ENCODE data around the gene DAO. TPM values are rescaled to one million over a fixed set of nuclear protein-coding genes. Genes with fewer than 3 reads are reported as not detected.
"Not testable (repeated sequence)": the region's sequence is repeated elsewhere in the genome, so short reads cannot be mapped to it uniquely, and the experiment has no call there.

DAO gene
- total RNA-seq, 1 experiment from 2014 or later, result not detected

DNA sequence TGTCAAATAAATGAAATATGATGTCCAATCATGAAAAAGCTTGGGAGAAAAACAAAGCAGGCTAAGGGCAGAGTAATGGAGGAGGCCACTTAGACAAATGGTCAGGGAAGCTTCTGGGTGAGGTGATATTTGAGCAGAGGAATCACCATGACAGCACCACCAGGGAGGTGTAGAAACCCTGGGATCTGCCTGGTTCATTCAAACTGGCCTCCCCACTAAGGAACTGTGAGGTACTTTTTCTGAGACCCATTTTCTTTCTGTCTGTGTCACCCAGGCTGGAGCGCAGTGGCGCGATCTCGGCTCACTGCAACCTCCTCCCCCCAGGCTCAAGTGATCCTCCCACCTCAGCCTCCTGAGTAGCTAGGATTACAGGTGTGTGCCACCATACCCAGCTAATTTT is 14.7 kb upstream of the DAO start:
- H3K27me3 ChIP-seq (ENCODE audit: insufficient read depth, low read depth), result no peaks in the 10 kb centered on the region
- no peak overlapping the region for H3K27ac ChIP-seq
- H3K4me2 ChIP-seq, result no peak overlapping the region
- no peak for TF ChIP-seq EZH2 (IDR thresholded peaks at IDR 0.05; ENCODE audit: low read depth)
- TF ChIP-seq, protein P1, sequence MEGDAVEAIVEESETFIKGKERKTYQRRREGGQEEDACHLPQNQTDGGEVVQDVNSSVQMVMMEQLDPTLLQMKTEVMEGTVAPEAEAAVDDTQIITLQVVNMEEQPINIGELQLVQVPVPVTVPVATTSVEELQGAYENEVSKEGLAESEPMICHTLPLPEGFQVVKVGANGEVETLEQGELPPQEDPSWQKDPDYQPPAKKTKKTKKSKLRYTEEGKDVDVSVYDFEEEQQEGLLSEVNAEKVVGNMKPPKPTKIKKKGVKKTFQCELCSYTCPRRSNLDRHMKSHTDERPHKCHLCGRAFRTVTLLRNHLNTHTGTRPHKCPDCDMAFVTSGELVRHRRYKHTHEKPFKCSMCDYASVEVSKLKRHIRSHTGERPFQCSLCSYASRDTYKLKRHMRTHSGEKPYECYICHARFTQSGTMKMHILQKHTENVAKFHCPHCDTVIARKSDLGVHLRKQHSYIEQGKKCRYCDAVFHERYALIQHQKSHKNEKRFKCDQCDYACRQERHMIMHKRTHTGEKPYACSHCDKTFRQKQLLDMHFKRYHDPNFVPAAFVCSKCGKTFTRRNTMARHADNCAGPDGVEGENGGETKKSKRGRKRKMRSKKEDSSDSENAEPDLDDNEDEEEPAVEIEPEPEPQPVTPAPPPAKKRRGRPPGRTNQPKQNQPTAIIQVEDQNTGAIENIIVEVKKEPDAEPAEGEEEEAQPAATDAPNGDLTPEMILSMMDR (conservative IDR thresholded peaks at IDR 0.05), result no peak
- H4K20me1 ChIP-seq (ENCODE audit: insufficient read depth), result no peaks in the 10 kb centered on the region
- ChIA-PET POLR2A (ENCODE audit: unreplicated experiment) (no interaction called here), CTCF (no interaction called here)
- H3K4me3 ChIP-seq, result no peak overlapping the region
- H3F3A ChIP-seq (ENCODE audit: insufficient read depth, low read depth), result no peaks in the 10 kb centered on the region
- no peaks in the 10 kb centered on the region for H3K36me3 ChIP-seq (ENCODE audit: low read depth)
- no peaks in the 10 kb centered on the region for H3K79me2 ChIP-seq (ENCODE audit: low read depth)
- no peak overlapping the region for H2AFZ ChIP-seq
- intact Hi-C loops (cut with micrococcal nuclease; ENCODE audit: unreplicated experiment), result no loop called here
- H3K9me2 ChIP-seq (ENCODE audit: insufficient read depth), result no peaks in the 10 kb centered on the region
- no peak for DNase-seq
- H3K4me1 ChIP-seq (replicated peaks; ENCODE audit: insufficient read depth), result no peaks in the 10 kb centered on the region
- BruUV-seq (replicated peaks), result no TSS peak
- H3K9me3 ChIP-seq (ENCODE audit: insufficient read depth, low read depth), result no peaks in the 10 kb centered on the region

- CTCF ChIA-PET; BruUV-seq (replicated peaks); intact Hi-C loops (cut with micrococcal nuclease; ENCODE audit: unreplicated experiment); H3K27me3 ChIP-seq (ENCODE audit: insufficient read depth, low read depth); H3K9me2 ChIP-seq (ENCODE audit: insufficient read depth); H3K79me2 ChIP-seq (ENCODE audit: low read depth); H3F3A ChIP-seq (ENCODE audit: insufficient read depth, low read depth); H3K36me3 ChIP-seq (ENCODE audit: low read depth); POLR2A ChIA-PET (ENCODE audit: unreplicated experiment); DNase-seq; H4K20me1 ChIP-seq (ENCODE audit: insufficient read depth); H3K27ac ChIP-seq; H3K4me1 ChIP-seq (replicated peaks; ENCODE audit: insufficient read depth); H3K4me2 ChIP-seq; H2AFZ ChIP-seq; H3K4me3 ChIP-seq; H3K9me3 ChIP-seq (ENCODE audit: insufficient read depth, low read depth): not testable (repeated sequence)
Measured at GRCh38 chr12:108866083-108866482, 13.8 kb upstream of the DAO start.

GRCh38 chr12:108868781-108869180 is 11.1 kb upstream of the DAO start:
- Histone ChIP-seq H3K36me3 (ENCODE audit: low read depth) (no peaks in the 10 kb centered on the region), H3K4me1 (replicated peaks; ENCODE audit: insufficient read depth) (no peaks in the 10 kb centered on the region), H3K4me3 (no peak overlapping the region), H3K9me2 (ENCODE audit: insufficient read depth) (no peaks in the 10 kb centered on the region), H3K9me3 (ENCODE audit: insufficient read depth, low read depth) (no peaks in the 10 kb centered on the region), H3K27ac (no peak overlapping the region), H3K27me3 (ENCODE audit: insufficient read depth, low read depth) (no peaks in the 10 kb centered on the region), H3K4me2 (no peak overlapping the region), H2AFZ (no peak overlapping the region), H3F3A (ENCODE audit: insufficient read depth, low read depth) (no peaks in the 10 kb centered on the region), H4K20me1 (ENCODE audit: insufficient read depth) (no peaks in the 10 kb centered on the region), H3K79me2 (ENCODE audit: low read depth) (no peaks in the 10 kb centered on the region)
- ChIA-PET CTCF (interaction anchor here (0.6 kb wide), 1 partner anchor 950 kb away, joined by 8 read pairs; no protein-coding TSS in a partner anchor), POLR2A (ENCODE audit: unreplicated experiment) (no interaction called here)
- intact Hi-C loops (cut with micrococcal nuclease; ENCODE audit: unreplicated experiment), result no loop called here
- DNase-seq, result no peak
- TF ChIP-seq EZH2 (IDR thresholded peaks at IDR 0.05; ENCODE audit: low read depth), result no peak
- TF ChIP-seq, protein P1 (conservative IDR thresholded peaks at IDR 0.05), result no peak
- no TSS peak for BruUV-seq (replicated peaks)

DNA sequence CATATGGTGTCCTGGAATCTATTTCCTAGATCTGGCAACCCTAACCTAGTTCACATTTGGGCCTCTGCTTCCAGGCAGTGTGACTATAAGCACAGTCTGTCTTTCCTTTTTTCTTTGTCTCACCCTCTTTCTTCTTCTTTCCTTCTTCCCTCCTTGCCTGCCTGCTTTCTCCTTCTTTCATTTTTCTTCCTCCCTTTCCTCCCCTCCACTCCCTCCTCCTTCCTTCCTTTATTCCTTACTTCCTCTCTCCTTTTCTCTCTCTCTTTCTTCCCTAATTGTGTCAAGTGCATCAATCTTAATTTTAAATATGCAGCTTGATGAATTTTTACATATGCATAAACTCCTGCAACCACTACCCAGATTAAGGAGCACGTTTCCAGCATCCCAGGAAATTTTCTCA is 4.6 kb upstream of the DAO start:
- Histone ChIP-seq H3F3A (ENCODE audit: insufficient read depth, low read depth) (no peaks in the 10 kb centered on the region), H3K9me2 (ENCODE audit: insufficient read depth) (no peaks in the 10 kb centered on the region), H2AFZ (no peak overlapping the region), H3K27ac (no peak overlapping the region), H3K36me3 (ENCODE audit: low read depth) (no peaks in the 10 kb centered on the region), H3K4me3 (no peak overlapping the region), H3K4me2 (no peak overlapping the region), H3K79me2 (ENCODE audit: low read depth) (no peaks in the 10 kb centered on the region), H3K9me3 (ENCODE audit: insufficient read depth, low read depth) (no peaks in the 10 kb centered on the region), H3K4me1 (replicated peaks; ENCODE audit: insufficient read depth) (no peaks in the 10 kb centered on the region), H4K20me1 (ENCODE audit: insufficient read depth) (no peaks in the 10 kb centered on the region), H3K27me3 (ENCODE audit: insufficient read depth, low read depth) (no peaks in the 10 kb centered on the region)
- BruUV-seq (replicated peaks), result no TSS peak
- TF ChIP-seq, protein P1 (conservative IDR thresholded peaks at IDR 0.05), result no peak
- TF ChIP-seq EZH2 (IDR thresholded peaks at IDR 0.05; ENCODE audit: low read depth), result no peak
- no peak for DNase-seq
- ChIA-PET CTCF (no interaction called here), POLR2A (ENCODE audit: unreplicated experiment) (no interaction called here)
- intact Hi-C loops (cut with micrococcal nuclease; ENCODE audit: unreplicated experiment), result no loop called here

All from PC-9 (cell line).